Right renal pelvis (tissue), 4 donors: ENCODE data around the gene C3orf62. TPM values are rescaled to one million over a fixed set of nuclear protein-coding genes. Genes with fewer than 3 reads are reported as not detected.

ENCODE experiments used
- DNase-seq, 4 donors: peaks; one replicate each; pipeline ENCODE4 v3.0.0-alpha.2; 2013; ENCODE audit warnings: low read depth in 4 of 4, low spot score in 3 of 4, missing footprints in 1 of 4
- polyA plus RNA-seq, 4 donors: library from polyadenylated mRNA; unstranded; fragments of 120-200 nt; gene quantifications; one replicate each; pipeline ENCODE4 v1.2.1, GENCODE V29; 2013; ENCODE audit not compliant: insufficient read length in 4 of 4

C3orf62 gene
- polyA plus RNA-seq: 10 to 100 TPM in 3 of 4 donors, 1 to 10 TPM in 1; 9.5 to 12.0 (median 11.5) TPM

GRCh38 chr3:49276475-49277382 lies at the start of gene C3orf62:
TSS of gene C3orf62 (minus strand) at chr3:49277232. CDS start at chr3:49276872, 360 bp downstream.
- peak; percentile 62 to 74 (median 70) for DNase-seq

GRCh38 chr3:49324768-49325167 lies 47.7 kb upstream of the C3orf62 start:
- no peak for DNase-seq

GRCh38 chr3:49316696-49317457 lies 39.8 kb upstream of the C3orf62 start:
- DNase-seq: no peak

GRCh38 chr3:49313896-49314688 lies 37.1 kb upstream of the C3orf62 start:
- no peak for DNase-seq

- no peak for DNase-seq
Measured at GRCh38 chr3:49311283-49311682, 34.3 kb upstream of the C3orf62 start.

GRCh38 chr3:49310677-49311076 lies 33.6 kb upstream of the C3orf62 start:
- no peak for DNase-seq

- no peak for DNase-seq
Measured at GRCh38 chr3:49305608-49306007, 28.6 kb upstream of the C3orf62 start.

GRCh38 chr3:49302613-49303012 lies 25.6 kb upstream of the C3orf62 start:
- DNase-seq: no peak

GRCh38 chr3:49300595-49300994 lies 23.6 kb upstream of the C3orf62 start:
- DNase-seq: no peak

- no peak for DNase-seq
Measured at GRCh38 chr3:49298511-49298910, 21.5 kb upstream of the C3orf62 start.

GRCh38 chr3:49296781-49297411 lies 19.9 kb upstream of the C3orf62 start:
- no peak for DNase-seq

GRCh38 chr3:49295489-49296058 lies 18.5 kb upstream of the C3orf62 start:
- no peak for DNase-seq

- no peak for DNase-seq
Measured at GRCh38 chr3:49294343-49294742, 17.3 kb upstream of the C3orf62 start.

- DNase-seq: no peak
Measured at GRCh38 chr3:49283997-49284396, 7.0 kb upstream of the C3orf62 start.

- no peak for DNase-seq
Measured at GRCh38 chr3:49279376-49279775, 2.3 kb upstream of the C3orf62 start.

- no peak for DNase-seq
Measured at GRCh38 chr3:49278548-49278947, 1.5 kb upstream of the C3orf62 start.

- no peak for DNase-seq
Measured at GRCh38 chr3:49277383-49277775, 347 bp upstream of the C3orf62 start.

- DNase-seq: no peak
Measured at GRCh38 chr3:49273825-49274532, 3.1 kb downstream of the C3orf62 start.

GRCh38 chr3:49271047-49271446 lies 6.0 kb downstream of the C3orf62 start:
- DNase-seq: no peak
